AG04450 (cell line): ENCODE measurements around the gene SMTNL2. TPM values are rescaled to one million over a fixed set of nuclear protein-coding genes. Genes with fewer than 3 reads are reported as not detected.

Experiments used
- CTCF ChIA-PET: fragments of 300-600, 350-600 bp; formaldehyde crosslinking; extraction: SDS; loops from one replicate; lab custom pipeline; 2022; ENCODE audit warnings: antibody characterized with exemption, inconsistent platforms; lab: Charles Lee
- POLR2A ChIA-PET: fragments of 350-600 bp; formaldehyde crosslinking; extraction: SDS; loops from one replicate; lab custom pipeline; 2021; ENCODE audit warnings: antibody characterized with exemption, inconsistent platforms; lab: Yijun Ruan, JAX
- DNase-seq: peaks from one replicate; pipeline ENCODE4 v3.0.0-alpha.2; 2011; ENCODE audit warnings: low read depth, low spot score
- H3K27ac ChIP-seq: one replicate; pipeline ENCODE4 v1.5.1; 2012; ENCODE audit warnings: low read depth, low read length, control low read depth
- H3K27me3 ChIP-seq: one replicate; pipeline ENCODE4 v1.6.0; 2012; ENCODE audit warnings: low read length; ENCODE audit not compliant: control insufficient read depth, insufficient read depth
- H3K4me3 ChIP-seq: 2 replicates; pipeline ENCODE4 v1.5.1; 2011; ENCODE audit warnings: mild to moderate bottlenecking, low read depth, low read length, control low read depth
- H3K9me3 ChIP-seq: 2 replicates; pipeline ENCODE4 v1.5.1; 2012; ENCODE audit warnings: low read length; ENCODE audit not compliant: control insufficient read depth, insufficient read depth
- polyA plus RNA-seq: library from polyadenylated mRNA; depleted of rRNA; stranded (reverse); fragments of >200 nt; gene quantifications from 2 replicates; pipeline ENCODE4 v1.2.3, GENCODE V29; 2011
- TF ChIP-seq, protein P1 (sequence below): IDR thresholded peaks from 2 replicates; pipeline ENCODE4 v1.5.1; 2011; ENCODE audit warnings: low read depth, low read length, control low read depth, inconsistent platforms

The SMTNL2 gene
- polyA plus RNA-seq, 1 experiment = 0.04 TPM

DNA sequence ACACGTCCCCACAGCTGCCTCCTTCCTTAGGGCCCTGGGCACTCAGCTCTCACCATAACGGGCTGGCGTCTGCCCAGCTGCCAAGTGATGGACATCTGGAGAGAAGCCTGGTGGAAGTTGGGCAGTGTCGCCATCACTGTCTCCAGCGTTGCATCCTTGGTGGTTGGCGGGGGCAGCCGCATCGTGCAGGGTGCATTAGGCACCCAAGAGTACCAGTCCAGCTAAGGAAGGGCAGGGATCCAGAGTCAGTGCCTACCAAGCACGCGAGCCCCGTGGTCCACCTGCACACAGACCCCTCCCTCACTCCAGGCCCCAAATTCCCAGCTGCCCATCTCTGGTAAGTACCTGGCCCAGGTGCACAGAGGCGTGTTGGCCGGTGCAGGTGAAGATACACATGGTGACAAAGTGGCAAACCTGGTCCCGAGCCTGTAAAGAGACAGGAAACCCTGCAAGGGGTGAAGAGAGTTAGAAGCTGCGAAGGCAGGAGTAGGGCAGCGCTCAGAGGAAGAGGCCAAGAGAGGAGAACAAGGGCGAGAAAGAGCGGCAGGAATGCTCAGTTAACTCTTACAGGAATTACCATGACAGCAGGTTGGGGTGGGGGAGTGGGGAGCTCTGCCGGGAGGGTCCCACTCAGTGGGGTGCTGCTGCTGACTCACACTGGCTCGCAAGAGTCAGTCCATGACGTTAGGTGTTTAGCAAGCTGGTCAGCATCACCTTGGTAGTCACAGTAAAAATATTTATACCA is 47.7 kb downstream of the SMTNL2 start:
- TF ChIP-seq, protein P1, sequence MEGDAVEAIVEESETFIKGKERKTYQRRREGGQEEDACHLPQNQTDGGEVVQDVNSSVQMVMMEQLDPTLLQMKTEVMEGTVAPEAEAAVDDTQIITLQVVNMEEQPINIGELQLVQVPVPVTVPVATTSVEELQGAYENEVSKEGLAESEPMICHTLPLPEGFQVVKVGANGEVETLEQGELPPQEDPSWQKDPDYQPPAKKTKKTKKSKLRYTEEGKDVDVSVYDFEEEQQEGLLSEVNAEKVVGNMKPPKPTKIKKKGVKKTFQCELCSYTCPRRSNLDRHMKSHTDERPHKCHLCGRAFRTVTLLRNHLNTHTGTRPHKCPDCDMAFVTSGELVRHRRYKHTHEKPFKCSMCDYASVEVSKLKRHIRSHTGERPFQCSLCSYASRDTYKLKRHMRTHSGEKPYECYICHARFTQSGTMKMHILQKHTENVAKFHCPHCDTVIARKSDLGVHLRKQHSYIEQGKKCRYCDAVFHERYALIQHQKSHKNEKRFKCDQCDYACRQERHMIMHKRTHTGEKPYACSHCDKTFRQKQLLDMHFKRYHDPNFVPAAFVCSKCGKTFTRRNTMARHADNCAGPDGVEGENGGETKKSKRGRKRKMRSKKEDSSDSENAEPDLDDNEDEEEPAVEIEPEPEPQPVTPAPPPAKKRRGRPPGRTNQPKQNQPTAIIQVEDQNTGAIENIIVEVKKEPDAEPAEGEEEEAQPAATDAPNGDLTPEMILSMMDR = no peak
- Histone ChIP-seq H3K27ac (no peak overlapping the region), H3K27me3 (peaks cover 34% of the 10 kb centered on the region), H3K9me3 (no peaks in the 10 kb centered on the region; the same call in 1 of the 2 replicates), H3K4me3 (no peak overlapping the region)
- ChIA-PET CTCF (interaction anchor here (6.6 kb wide), 1 partner anchor 66 kb away, joined by 57 read pairs; no protein-coding TSS in a partner anchor), POLR2A (interaction anchor here (0.5 to 1.2 kb wide), 2 partner anchors 33 to 180 kb away, joined by 4 read pairs; no protein-coding TSS in a partner anchor)
- no peak for DNase-seq

DNA sequence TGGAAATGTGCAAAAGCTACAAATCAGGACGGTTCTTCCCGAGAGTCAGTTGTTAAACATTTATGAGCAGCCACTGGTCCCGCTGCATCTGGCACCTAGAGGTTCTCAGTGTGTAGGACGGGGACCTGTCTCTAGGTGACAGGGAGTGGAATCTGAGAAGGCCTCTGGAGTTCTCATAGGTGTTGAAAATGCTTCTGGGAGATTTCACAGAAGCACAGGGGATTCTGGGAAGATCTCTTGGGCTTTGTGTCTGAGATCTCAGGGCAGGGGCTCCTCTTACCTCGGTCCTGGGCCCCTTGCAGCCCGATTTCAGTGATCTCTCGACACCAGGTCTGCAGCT is 48.2 kb downstream of the SMTNL2 start:
- CTCF ChIA-PET = interaction anchor here (6.6 kb wide), 1 partner anchor 66 kb away, joined by 57 read pairs; no protein-coding TSS in a partner anchor

DNA sequence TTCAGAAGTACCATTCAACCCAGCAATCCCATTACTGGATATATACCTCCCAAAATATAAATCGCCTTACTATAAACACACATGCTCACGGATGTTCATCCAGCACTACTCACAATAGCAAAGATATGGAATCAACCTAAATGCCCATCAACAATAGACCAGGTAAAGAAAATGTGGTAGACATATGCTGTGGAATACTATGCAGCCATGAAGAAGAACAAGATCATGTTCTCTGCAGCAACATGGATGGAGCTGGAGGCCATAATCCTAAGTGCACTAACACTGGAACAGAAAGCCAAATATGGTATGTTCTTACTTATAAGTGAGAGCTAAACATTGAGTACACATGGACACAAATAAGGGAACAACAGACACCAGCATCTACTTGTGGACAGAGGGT is 49.3 kb downstream of the SMTNL2 start:
- no peak for DNase-seq
- POLR2A ChIA-PET = interaction anchor here (0.7 kb wide), 1 partner anchor 123 kb away, joined by 3 read pairs; no protein-coding TSS in a partner anchor
- H3K27me3 ChIP-seq = peaks cover 37% of the 10 kb centered on the region
- no peaks in the 10 kb centered on the region; the same call in 1 of the 2 replicates for H3K9me3 ChIP-seq
- CTCF ChIA-PET = interaction anchor here (0.9 to 6.6 kb wide), 3 partner anchors 9 to 213 kb away, joined by 3 to 57 read pairs (median 5); no protein-coding TSS in a partner anchor
- no peak overlapping the region for H3K4me3 ChIP-seq
- TF ChIP-seq, protein P1 = no peak
- no peak overlapping the region for H3K27ac ChIP-seq

More for the DNA sequence above, 48.2 kb downstream of the SMTNL2 start:
- Histone ChIP-seq H3K27me3 (peaks cover 35% of the 10 kb centered on the region), H3K27ac (no peak overlapping the region), H3K9me3 (no peaks in the 10 kb centered on the region; the same call in 1 of the 2 replicates), H3K4me3 (no peak overlapping the region)
- no peak for DNase-seq
- TF ChIP-seq, protein P1 = no peak
- POLR2A ChIA-PET = interaction anchor here (1.2 kb wide), 1 partner anchor 33 kb away, joined by 4 read pairs; no protein-coding TSS in a partner anchor

DNA sequence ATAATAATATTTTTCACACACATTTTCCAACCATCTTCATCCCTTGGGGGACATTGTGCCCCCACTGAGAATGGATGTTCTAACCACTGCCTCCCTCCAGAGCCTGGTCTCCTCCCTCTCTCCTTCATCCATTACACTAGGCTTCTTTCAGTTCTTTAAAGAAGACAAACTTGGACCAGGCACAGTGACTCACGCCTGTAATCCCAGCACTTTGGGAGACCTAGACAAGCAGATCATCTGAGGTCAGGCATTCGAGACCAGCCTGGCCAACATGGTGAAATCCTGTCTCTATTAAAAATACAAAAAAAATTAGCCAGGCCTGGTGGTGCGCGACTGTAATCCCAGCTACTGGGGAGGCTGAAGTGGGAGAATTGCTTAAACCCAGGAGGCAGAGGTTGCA is 50.6 kb downstream of the SMTNL2 start:
- H3K27me3 ChIP-seq = peaks cover 45% of the 10 kb centered on the region
- no peak overlapping the region for H3K4me3 ChIP-seq
- DNase-seq = no peak
- no peak overlapping the region for H3K27ac ChIP-seq
- ChIA-PET POLR2A (no interaction called here), CTCF (interaction anchor here (1.7 to 6.6 kb wide), 2 partner anchors 10 to 69 kb away, joined by 5 to 57 read pairs; no protein-coding TSS in a partner anchor)
- TF ChIP-seq, protein P1 = no peak
- H3K9me3 ChIP-seq = no peaks in the 10 kb centered on the region; the same call in 1 of the 2 replicates
